ENCODE measurements around the gene MYT1.

DNA sequence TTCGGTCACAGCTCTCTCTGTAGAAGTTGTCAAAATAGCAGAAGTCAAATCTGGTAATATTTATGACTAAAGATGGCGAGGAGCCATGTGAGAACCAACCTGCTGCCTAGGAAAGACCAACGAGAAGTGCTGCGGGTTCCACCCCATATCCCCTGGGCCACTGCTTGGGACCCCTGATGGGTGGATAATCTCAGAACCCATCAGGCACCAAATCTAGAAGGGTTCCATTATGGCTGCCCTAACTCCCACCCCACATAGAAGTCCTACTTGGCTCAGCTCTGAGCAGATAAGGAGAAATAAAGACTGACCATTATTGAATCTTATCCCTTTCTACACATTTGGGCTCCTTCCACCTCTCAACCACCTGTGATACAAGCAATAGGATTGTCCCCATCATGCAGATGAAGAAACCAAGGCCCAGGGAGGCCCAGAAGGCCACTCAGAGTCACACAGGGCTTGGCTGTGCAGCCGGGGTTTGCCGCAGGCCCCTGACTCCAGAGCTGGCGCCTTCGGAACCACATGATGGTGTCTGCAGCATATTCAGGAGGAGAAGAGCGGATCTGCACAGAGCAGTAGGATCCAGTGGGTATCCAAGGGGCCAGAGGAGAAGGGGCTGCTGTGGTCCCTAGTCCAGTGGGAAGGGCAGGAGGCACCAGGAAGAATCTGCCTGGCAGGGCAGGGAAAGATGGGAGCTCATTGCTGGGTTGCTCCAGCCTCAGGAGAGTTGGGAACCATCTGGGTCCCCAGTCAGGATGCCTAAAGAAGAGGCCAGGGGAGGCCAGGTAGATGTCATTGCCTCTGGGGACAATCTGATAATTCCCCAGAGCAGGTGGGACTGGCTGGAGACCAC is 81.7 kb downstream of the MYT1 start:
- TF ChIP-seq, protein P1, sequence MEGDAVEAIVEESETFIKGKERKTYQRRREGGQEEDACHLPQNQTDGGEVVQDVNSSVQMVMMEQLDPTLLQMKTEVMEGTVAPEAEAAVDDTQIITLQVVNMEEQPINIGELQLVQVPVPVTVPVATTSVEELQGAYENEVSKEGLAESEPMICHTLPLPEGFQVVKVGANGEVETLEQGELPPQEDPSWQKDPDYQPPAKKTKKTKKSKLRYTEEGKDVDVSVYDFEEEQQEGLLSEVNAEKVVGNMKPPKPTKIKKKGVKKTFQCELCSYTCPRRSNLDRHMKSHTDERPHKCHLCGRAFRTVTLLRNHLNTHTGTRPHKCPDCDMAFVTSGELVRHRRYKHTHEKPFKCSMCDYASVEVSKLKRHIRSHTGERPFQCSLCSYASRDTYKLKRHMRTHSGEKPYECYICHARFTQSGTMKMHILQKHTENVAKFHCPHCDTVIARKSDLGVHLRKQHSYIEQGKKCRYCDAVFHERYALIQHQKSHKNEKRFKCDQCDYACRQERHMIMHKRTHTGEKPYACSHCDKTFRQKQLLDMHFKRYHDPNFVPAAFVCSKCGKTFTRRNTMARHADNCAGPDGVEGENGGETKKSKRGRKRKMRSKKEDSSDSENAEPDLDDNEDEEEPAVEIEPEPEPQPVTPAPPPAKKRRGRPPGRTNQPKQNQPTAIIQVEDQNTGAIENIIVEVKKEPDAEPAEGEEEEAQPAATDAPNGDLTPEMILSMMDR (IDR thresholded peaks at IDR 0.05) = no peak
- TF ChIP-seq EP300 (IDR thresholded peaks at IDR 0.05) = no peak
